22Rv1 (cell line): Measurements from ENCODE around the gene ATG4B.

Experiments
- H3K27ac ChIP-seq: fragments of 450-650 bp; 2 replicates; pipeline ENCODE4 v1.5.1; 2017
- ZFX ChIP-seq: fragments of 450-650 bp; IDR thresholded peaks from 2 replicates; pipeline ENCODE4 v1.6.1; 2017; ENCODE audit warnings: antibody characterized with exemption, borderline replicate concordance
- TF ChIP-seq, protein P1 (sequence below): fragments of 450-650 bp; IDR thresholded peaks from 2 replicates; pipeline ENCODE4 v1.5.1; 2017; ENCODE audit warnings: mild to moderate bottlenecking

The ATG4B gene

DNA sequence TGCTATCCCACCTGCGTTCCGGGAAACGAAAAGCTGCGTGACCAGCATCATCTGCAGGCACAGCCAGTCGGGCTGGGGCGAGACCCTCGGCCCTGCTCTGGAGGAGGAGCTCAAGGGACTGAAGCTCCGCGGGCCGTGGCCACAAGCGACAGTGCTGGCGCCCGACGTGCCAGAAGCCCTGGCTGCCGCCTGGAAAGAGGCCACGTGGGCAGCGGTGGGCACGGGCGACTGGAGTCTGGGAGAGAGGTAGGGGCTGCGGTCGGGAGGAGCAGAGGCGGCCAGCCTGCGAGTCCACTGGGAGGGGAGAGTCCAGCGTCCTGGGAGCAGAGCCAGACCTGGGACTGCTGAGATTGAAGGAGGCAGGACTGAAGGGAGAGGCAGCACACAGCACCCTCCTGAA lies 39.9 kb downstream of the ATG4B start:
- no peak overlapping the region for H3K27ac ChIP-seq
- TF ChIP-seq ZFX = no peak
- TF ChIP-seq, protein P1, sequence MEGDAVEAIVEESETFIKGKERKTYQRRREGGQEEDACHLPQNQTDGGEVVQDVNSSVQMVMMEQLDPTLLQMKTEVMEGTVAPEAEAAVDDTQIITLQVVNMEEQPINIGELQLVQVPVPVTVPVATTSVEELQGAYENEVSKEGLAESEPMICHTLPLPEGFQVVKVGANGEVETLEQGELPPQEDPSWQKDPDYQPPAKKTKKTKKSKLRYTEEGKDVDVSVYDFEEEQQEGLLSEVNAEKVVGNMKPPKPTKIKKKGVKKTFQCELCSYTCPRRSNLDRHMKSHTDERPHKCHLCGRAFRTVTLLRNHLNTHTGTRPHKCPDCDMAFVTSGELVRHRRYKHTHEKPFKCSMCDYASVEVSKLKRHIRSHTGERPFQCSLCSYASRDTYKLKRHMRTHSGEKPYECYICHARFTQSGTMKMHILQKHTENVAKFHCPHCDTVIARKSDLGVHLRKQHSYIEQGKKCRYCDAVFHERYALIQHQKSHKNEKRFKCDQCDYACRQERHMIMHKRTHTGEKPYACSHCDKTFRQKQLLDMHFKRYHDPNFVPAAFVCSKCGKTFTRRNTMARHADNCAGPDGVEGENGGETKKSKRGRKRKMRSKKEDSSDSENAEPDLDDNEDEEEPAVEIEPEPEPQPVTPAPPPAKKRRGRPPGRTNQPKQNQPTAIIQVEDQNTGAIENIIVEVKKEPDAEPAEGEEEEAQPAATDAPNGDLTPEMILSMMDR = no peak

DNA sequence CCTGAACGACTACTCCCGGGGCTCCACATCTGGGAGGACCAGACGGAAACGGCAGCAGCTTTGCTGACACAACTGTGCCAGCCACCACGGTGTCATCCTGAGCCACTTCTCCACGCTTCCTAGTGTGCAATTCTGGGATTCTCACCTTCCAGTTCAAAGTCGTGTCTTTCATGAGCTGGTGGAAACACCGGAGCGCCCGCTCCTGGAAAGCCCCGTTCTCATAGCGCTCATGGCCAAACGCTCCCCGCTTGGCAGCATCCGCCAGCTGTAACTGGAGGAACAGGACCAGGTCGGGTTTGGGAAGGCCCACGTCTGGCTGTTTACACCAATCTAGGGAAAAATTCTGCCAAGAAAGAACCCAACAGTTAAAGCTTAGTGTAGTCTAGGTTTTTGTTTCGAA lies 40.8 kb downstream of the ATG4B start:
- no peak for TF ChIP-seq ZFX
- TF ChIP-seq, protein P1 = no peak
- H3K27ac ChIP-seq = no peak overlapping the region

DNA sequence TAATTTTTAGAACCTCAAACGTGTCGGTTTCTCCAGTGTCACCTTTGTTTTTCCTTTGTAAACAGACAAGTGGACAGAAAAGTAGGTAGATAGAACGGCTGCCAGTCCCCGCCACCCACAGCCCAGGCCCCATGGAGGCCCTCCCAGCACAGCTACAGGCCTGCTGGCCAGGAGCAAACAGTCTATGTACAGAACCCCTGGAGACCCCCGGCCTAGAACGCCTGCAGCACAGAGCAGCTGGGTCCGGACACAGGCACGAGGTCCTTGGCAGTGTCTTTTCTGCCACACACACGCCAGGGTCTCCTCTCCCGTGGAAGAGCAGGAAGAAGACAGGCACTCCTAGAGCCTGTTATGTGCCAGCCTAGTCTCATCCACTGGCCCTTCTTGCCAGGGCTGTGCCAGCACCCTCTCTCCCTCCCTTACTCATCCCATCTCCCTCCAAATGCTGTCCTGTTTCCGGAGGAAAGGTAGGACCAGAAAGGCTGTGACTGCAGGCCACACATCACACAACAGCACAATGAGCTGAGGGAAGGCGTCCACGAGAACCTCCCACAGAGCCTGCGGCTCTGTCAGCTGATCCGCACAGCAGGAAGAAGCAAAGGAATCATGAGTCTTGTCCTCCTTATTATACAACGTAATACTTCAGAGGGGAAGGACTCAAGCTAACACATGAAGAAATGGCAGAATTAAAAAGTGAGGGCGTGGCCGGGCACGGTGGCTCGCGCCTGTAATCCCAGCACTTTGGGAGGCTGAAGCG lies 41.5 kb downstream of the ATG4B start:
- H3K27ac ChIP-seq = no peak overlapping the region

DNA sequence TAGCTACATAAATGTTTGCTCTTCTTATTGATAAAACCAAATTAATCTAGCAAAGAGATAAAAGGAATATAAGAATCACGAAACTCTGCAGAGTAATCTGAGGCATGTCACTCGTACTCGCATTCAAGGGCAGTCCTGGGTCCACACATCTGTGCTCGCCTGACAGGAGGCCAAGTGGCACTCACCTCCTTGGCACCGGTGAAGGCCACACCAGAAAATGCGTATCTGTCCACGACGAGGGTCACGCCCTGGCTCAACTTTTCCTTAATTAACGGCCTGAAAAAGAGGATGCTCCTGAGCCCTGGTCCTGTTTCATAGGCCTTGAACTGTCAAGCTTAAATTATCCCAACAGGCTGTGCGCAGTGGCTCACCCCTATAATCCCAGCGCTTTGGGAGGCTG lies 42.6 kb downstream of the ATG4B start:
- no peak for TF ChIP-seq ZFX
- TF ChIP-seq, protein P1 = no peak
- H3K27ac ChIP-seq = no peak overlapping the region

More for the DNA sequence above, 41.5 kb downstream of the ATG4B start:
- TF ChIP-seq, protein P1 = no peak
- TF ChIP-seq ZFX = no peak

DNA sequence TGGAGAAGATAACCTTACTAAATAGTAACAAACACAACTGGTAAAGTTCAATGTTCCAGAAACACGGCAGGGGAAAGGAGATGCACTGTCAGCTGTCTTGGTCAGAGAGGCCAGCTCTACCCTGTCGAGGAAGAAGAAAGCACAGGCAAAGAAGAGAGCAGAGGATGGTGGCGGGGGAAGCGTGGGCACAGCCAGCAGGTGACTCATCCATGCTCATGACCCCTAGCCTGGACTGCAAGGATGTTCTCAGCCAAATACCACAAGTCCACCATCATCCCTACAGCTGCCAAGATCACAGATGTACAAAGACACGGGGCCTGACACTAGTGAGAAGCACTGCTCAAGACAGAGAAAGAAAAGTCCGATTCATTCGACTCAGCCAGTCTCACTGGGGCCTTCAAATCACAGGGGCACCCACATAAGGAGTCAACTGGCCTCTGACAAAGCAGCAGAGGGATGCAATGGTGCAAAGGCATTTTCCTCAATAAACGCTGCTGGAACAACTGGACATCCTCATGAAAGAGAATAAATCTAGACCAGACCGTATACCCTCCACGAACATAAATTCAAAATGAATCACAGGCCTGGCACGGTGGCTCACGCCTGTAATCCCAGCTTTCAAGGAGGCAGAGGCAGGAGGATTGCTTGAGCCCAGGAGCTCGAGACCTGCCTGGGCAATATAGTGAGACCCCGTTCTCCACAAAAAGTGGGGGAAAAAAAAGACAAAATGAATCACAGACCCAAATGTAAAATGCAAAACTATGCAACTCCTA lies 43.5 kb downstream of the ATG4B start:
- TF ChIP-seq, protein P1 = no peak
- TF ChIP-seq ZFX = no peak
- H3K27ac ChIP-seq = no peak overlapping the region

DNA sequence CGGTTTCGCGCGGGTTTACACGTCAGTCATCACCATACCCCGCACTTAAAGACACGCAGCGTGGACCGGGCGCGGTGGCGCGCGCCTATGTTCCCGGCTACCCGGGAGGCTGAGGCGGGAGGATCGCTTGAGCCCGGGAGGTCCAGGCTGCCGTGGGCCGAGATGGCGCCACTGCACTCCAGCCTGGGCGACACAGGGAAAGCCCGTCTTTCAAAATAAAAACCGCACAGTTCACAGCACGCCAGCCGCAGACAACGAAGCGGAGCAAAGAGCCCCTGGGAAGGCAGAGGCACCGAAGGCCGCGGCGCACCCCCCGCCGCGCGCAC lies 48.8 kb downstream of the ATG4B start:
- TF ChIP-seq, protein P1 = no peak
- TF ChIP-seq ZFX = no peak
- peak overlapping the region; percentile 90 for H3K27ac ChIP-seq
